ENCODE results near the gene RENBP. TPM values are rescaled to one million over a fixed set of nuclear protein-coding genes. Genes with fewer than 3 reads are reported as not detected.
"Not testable (repeated sequence)": the region's sequence is repeated elsewhere in the genome, so short reads cannot be mapped to it uniquely, and the experiment has no call there.

Gene RENBP
- total RNA-seq, 2 experiments from 2014 or later, result 12.1 to 12.8 TPM

- DNase-seq, H3K9me3 Mint-ChIP-seq, H3K27me3 Mint-ChIP-seq: not testable (repeated sequence)
- H3K27ac Mint-ChIP-seq, result peak overlapping the region; percentile 93
- H3K36me3 Mint-ChIP-seq (ENCODE audit: low read depth), result peaks cover 21% of the 10 kb centered on the region
- H3K4me3 Mint-ChIP-seq, result peak overlapping the region; percentile 73
- peaks cover 56% of the 10 kb centered on the region for H3K4me1 Mint-ChIP-seq
- ChIA-PET CTCF (interaction anchor here (1.4 to 1.7 kb wide), 4 partner anchors 22 to 40 kb away, joined by 3 to 8 read pairs (median 4); no protein-coding TSS in a partner anchor), POLR2A (interaction anchor here (1.4 to 3.4 kb wide), 7 partner anchors 8 to 54 kb away, joined by 3 to 64 read pairs (median 14); partner anchors contain the start of genes ARHGAP4, HCFC1, IRAK1 and TMEM187)
Measured at GRCh38 chrX:153980394-153980793, 36.0 kb upstream of the RENBP start.

GRCh38 chrX:153974726-153975286, 30.4 kb upstream of the RENBP start:
- H3K4me1 Mint-ChIP-seq, result peaks cover 22% of the 10 kb centered on the region
- H3K27ac Mint-ChIP-seq, result peak overlapping the region; percentile 97
- H3K36me3 Mint-ChIP-seq (ENCODE audit: low read depth), result peaks cover 7% of the 10 kb centered on the region
- DNase-seq, result no peak
- peak overlapping the region; percentile 84 for H3K4me3 Mint-ChIP-seq
- ChIA-PET CTCF (no interaction called here), POLR2A (interaction anchor here (2.7 to 10.4 kb wide), 3 partner anchors 10 to 48 kb away, joined by 20 to 201 read pairs (median 70); partner anchors contain the start of genes ARHGAP4 and IRAK1)
- no peaks in the 10 kb centered on the region for H3K9me3 Mint-ChIP-seq
- H3K27me3 Mint-ChIP-seq, result no peaks in the 10 kb centered on the region

- peak overlapping the region; percentile 84 for H3K4me3 Mint-ChIP-seq
- peaks cover 22% of the 10 kb centered on the region for H3K4me1 Mint-ChIP-seq
- peaks cover 12% of the 10 kb centered on the region for H3K36me3 Mint-ChIP-seq (ENCODE audit: low read depth)
- no peaks in the 10 kb centered on the region for H3K27me3 Mint-ChIP-seq
- ChIA-PET CTCF (interaction anchor here (0.9 kb wide), 1 partner anchor 48 kb away, joined by 4 read pairs; the partner anchor contains the start of gene ARHGAP4), POLR2A (interaction anchor here (0.7 to 10.4 kb wide), 7 partner anchors 7 to 424 kb away, joined by 3 to 201 read pairs (median 20); partner anchors contain the start of genes ARHGAP4 and IRAK1)
- DNase-seq, result no peak
- H3K9me3 Mint-ChIP-seq, result no peaks in the 10 kb centered on the region
- peak overlapping the region; percentile 97 for H3K27ac Mint-ChIP-seq
Measured at GRCh38 chrX:153974003-153974725, 29.7 kb upstream of the RENBP start.

GRCh38 chrX:153973127-153974002, 28.9 kb upstream of the RENBP start:
- CTCF ChIA-PET, result interaction anchor here (0.9 kb wide), 1 partner anchor 47 kb away, joined by 4 read pairs; the partner anchor contains the start of gene ARHGAP4

GRCh38 chrX:153972368-153973126, 28.1 kb upstream of the RENBP start, which contains the start of gene TMEM187:
Gene TMEM187, plus strand, starts transcription at chrX:153972754. Its CDS starts 9,309 bp downstream, at chrX:153982063.
- H3K4me1 Mint-ChIP-seq, result peaks cover 29% of the 10 kb centered on the region

More at GRCh38 chrX:153973127-153974002, 28.9 kb upstream of the RENBP start:
- H3K27ac Mint-ChIP-seq, result peak overlapping the region; percentile 97
- POLR2A ChIA-PET, result interaction anchor here (0.7 to 10.4 kb wide), 8 partner anchors 8 to 424 kb away, joined by 3 to 201 read pairs (median 16); partner anchors contain the start of genes ARHGAP4 and IRAK1
- H3K4me1 Mint-ChIP-seq, result peaks cover 22% of the 10 kb centered on the region
- peak overlapping the region; percentile 84 for H3K4me3 Mint-ChIP-seq
- no peaks in the 10 kb centered on the region for H3K27me3 Mint-ChIP-seq
- DNase-seq, result no peak
- peaks cover 20% of the 10 kb centered on the region for H3K36me3 Mint-ChIP-seq (ENCODE audit: low read depth)
- H3K9me3 Mint-ChIP-seq, result no peaks in the 10 kb centered on the region

GRCh38 chrX:153971450-153972367, 27.3 kb upstream of the RENBP start, which contains the start of gene HCFC1:
Gene HCFC1, minus strand, starts transcription at chrX:153971818. Its CDS starts 978 bp downstream, at chrX:153970840.
- Mint-ChIP-seq H3K27me3 (no peaks in the 10 kb centered on the region), H3K4me1 (peaks cover 37% of the 10 kb centered on the region), H3K4me3 (peak within 1 kb of the TSS; percentile 100), H3K9me3 (no peaks in the 10 kb centered on the region), H3K36me3 (ENCODE audit: low read depth) (peaks cover 36% of the 10 kb centered on the region), H3K27ac (peak within 1 kb of the TSS; percentile 100)
- ChIA-PET CTCF (interaction anchor here (1.3 to 2.2 kb wide), 4 partner anchors 10 to 44 kb away, joined by 3 to 10 read pairs (median 6); no protein-coding TSS in a partner anchor), POLR2A (interaction anchor here (0.6 to 10.4 kb wide), 25 partner anchors 8 to 792 kb away, joined by 3 to 201 read pairs (median 5); partner anchors contain the start of genes ARHGAP4, IRAK1 and UBL4A)
- DNase-seq, result peak; percentile 90

More at GRCh38 chrX:153972368-153973126, 28.1 kb upstream of the RENBP start, which contains the start of gene TMEM187:
- CTCF ChIA-PET, result no interaction called here
- H3K27ac Mint-ChIP-seq, result peak within 1 kb of the TSS; percentile 100
- H3K36me3 Mint-ChIP-seq (ENCODE audit: low read depth), result peaks cover 29% of the 10 kb centered on the region
- H3K4me3 Mint-ChIP-seq, result peak within 1 kb of the TSS; percentile 100
- POLR2A ChIA-PET, result interaction anchor here (0.6 to 10.4 kb wide), 8 partner anchors 9 to 400 kb away, joined by 3 to 201 read pairs (median 16); partner anchors contain the start of genes ARHGAP4 and IRAK1
- peak; percentile 91 for DNase-seq
- no peaks in the 10 kb centered on the region for H3K9me3 Mint-ChIP-seq
- H3K27me3 Mint-ChIP-seq, result no peaks in the 10 kb centered on the region

GRCh38 chrX:153971124-153971449, 26.6 kb upstream of the RENBP start:
- DNase-seq, result peak; percentile 89
- Mint-ChIP-seq H3K36me3 (ENCODE audit: low read depth) (peaks cover 36% of the 10 kb centered on the region), H3K27me3 (no peaks in the 10 kb centered on the region), H3K4me3 (peak overlapping the region; percentile 100), H3K4me1 (peaks cover 43% of the 10 kb centered on the region), H3K9me3 (no peaks in the 10 kb centered on the region), H3K27ac (peak overlapping the region; percentile 100)
- POLR2A ChIA-PET, result interaction anchor here (0.6 to 10.4 kb wide), 22 partner anchors 8 to 793 kb away, joined by 3 to 201 read pairs (median 4); partner anchors contain the start of genes ARHGAP4, IRAK1 and UBL4A
- CTCF ChIA-PET, result interaction anchor here (1.3 to 2.2 kb wide), 5 partner anchors 10 to 43 kb away, joined by 3 to 10 read pairs (median 4); no protein-coding TSS in a partner anchor

- peak; percentile 50 for DNase-seq
- ChIA-PET CTCF (interaction anchor here (1.3 to 2.2 kb wide), 5 partner anchors 11 to 43 kb away, joined by 3 to 10 read pairs (median 4); no protein-coding TSS in a partner anchor), POLR2A (interaction anchor here (0.6 to 10.4 kb wide), 22 partner anchors 9 to 793 kb away, joined by 3 to 201 read pairs (median 4); partner anchors contain the start of genes ARHGAP4, IRAK1, RPL10 and UBL4A)
- Mint-ChIP-seq H3K27ac (peak overlapping the region; percentile 100), H3K4me3 (peak overlapping the region; percentile 100), H3K4me1 (peaks cover 44% of the 10 kb centered on the region), H3K27me3 (no peaks in the 10 kb centered on the region), H3K36me3 (ENCODE audit: low read depth) (peaks cover 34% of the 10 kb centered on the region), H3K9me3 (no peaks in the 10 kb centered on the region)
Measured at GRCh38 chrX:153970357-153971123, 26.1 kb upstream of the RENBP start.

- Mint-ChIP-seq H3K4me1 (peaks cover 47% of the 10 kb centered on the region), H3K27ac (peak overlapping the region; percentile 95), H3K9me3 (no peaks in the 10 kb centered on the region), H3K4me3 (peak overlapping the region; percentile 100), H3K36me3 (ENCODE audit: low read depth) (peaks cover 34% of the 10 kb centered on the region), H3K27me3 (no peaks in the 10 kb centered on the region)
- ChIA-PET CTCF (interaction anchor here (1.3 to 4.1 kb wide), 4 partner anchors 12 to 44 kb away, joined by 3 to 31 read pairs (median 6); no protein-coding TSS in a partner anchor), POLR2A (interaction anchor here (0.8 to 10.4 kb wide), 13 partner anchors 9 to 517 kb away, joined by 3 to 201 read pairs (median 5); partner anchors contain the start of genes ARHGAP4, IRAK1, RPL10 and UBL4A)
- DNase-seq, result no peak
Measured at GRCh38 chrX:153969904-153970356, 25.5 kb upstream of the RENBP start.

Data from activated CD4-positive, alpha-beta memory T cell treated with anti-CD3 and anti-CD28 coated beads, Interleukin-2, amount 10 ng/mL, durations not matched to agents 7 days and 5 days (primary cell).